ENCODE data around the gene CYB561.

The CYB561 gene

DNA sequence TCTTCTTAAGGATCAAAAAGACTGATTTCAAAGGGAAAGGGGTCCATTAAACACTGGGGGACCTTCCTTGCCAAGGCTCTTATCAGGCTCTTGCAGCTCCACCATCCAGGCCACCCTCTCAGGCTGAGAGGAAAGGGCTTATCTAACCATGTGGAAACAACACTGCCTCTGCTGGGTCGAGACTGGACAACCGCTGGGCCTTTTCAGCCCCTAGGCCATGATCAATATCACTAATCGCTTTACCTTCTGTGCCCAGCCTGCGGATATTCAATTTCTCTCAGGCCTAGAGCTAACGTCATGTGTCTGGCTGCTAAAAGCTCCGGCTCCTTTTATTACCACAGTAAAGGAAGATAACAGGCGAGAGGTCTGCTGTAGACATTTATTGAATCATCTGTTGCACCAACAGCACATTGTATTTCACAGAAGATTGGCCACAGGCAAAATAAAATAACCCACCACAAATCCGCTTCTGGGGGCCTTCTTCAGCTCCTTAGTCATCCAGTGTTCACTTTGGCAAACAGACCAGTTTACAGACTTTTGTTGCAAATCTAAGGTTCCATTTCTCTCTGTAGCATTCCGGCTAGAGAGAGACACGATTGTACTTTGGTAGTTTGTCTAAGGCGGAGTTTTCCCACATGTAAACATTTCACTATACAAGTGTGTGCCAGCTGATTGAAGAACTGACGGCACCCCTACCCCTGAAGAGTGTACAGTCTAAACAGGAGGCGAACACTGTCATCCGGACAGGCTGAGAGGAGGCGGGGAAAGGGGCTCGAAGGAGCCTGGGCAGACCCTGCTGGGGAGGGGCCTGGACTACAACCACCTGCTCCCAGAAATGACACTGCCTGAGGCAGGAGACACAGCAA is 13.9 kb downstream of the CYB561 start:
- no peak for DNase-seq

DNA sequence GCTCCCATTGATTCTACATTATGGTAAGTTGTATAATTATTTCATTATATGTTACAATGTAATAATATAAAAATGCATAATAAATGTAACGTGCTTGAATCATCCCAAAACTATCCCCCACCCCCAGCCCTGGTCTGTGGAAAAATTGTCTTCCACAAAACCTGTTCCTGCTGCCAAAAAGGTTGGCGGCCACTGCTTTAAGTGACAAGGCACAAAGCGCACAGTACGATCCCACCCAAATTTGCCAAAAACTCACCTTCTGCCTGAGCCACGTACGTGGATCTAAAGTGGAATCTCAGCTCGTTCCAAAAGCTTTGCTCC is 14.5 kb downstream of the CYB561 start:
- DNase-seq, result no peak

DNA sequence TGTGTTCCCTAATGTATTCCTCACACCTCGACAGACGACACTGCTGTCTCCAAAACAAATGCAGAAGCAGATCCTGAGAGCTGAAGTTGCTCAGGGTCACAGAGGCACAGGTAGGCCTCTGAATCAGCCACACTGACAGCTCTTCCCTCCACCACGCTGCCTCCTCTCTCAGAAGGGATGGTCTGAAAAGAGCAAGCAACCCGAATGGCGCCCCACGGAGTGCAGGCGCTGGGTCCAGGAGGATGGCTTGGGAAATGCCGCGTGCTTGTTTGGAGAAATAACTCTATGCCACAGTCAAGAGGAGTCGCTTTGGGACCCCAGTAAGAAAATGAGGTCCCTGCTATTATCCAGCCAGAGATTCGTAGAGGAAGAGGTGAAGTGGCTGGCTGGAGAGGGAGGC is 15.9 kb downstream of the CYB561 start:
- DNase-seq, result no peak

DNA sequence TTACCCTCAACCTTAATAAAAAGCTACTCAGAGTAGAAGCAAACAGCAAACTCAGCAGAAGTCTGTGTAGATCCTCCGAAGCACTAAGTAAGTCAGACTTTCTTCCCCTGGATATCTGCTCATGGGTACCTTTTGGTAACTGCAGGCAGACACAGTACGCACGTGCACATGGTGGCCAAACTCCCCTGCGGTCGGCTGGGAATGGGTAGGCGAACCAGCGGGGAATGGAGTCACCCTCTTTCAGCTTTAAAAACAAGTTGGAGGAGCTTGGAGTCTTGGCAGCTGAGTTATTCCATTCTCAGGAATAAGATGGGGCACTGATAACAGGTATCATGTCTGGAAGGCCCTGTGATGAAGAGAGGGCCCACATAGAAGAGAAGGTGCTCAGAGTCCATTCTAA is 16.3 kb downstream of the CYB561 start:
- DNase-seq, result no peak

DNA sequence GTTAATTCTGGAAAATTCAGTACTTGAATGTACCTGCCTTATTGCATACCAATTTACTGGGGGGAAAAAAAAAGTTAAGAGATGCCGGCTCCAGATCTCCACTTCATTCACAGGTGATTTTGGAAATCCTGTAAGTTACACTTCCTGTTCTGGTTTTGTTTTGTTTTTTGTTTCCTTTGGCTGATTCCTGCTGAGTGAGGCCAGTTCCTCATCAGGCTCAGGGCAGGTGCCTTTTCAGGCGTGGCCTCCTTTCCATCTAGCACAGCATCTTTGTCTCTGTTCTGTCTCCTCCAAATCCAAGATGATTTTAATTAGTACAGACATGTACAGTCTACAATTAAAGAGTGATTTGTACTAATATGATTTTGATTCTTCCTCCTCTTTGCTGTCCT is 19.2 kb downstream of the CYB561 start:
- DNase-seq, result no peak

DNA sequence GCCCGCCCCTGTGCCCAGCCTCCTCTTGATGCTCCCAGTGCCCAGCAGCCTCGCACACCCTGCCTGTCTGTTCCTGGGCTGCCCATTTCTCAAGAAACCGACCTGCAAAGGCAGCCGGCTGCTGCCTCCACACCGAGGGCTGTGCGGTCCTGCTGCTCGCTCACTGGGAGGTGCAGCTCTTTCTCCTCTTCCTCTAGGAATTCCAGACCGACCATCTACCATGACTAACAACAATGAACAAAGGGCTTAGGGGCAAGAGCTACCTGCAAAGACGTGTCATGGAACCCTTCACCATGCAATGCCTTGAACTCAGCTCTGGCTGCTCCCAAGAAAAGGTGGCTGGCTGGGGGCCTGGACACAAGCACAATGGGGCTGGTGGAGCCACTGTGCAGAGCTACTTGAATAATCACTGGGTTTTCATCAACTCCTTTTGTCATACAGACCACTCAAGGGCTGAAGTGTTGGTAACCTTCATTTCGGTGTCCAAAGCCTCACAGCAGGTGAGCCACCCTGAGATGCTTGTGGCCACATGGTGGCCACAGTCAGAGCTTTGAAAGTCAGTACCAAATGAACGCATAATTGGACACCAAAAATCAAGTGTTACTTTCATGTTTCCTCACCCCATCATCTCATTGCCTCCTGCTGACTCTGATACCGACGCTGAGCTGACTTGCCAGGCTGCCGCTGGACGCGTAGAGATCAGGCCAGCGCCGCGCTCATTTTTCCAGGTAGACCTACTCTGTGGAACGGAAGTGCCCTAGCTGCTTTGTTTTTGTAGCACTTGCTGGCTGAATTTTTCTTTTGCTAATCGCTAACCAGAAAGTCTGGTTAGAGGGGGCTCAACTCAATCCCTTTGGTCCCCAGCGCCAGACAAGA is 19.8 kb downstream of the CYB561 start:
- no peak for DNase-seq

DNA sequence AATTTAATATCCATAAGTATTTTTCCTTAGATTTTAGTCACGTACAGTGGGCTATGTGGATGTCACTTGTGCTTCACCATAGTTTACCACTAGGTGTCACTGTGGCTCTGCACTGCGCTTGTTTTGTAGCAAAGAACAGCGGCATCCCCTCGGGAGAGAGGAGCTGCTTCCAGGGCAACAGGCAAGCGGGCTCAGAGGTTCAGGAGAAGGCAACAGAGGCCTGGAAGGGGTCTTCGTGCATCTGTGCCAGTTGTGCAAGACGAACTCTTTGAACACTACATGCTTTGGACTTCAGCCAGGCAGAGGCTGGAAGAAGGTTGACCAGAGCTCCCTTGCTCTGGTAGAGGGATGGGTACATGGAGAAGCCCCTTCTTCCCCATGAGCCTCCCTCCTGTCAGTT is 20.6 kb downstream of the CYB561 start:
- DNase-seq, result peak; percentile 66 to 78

DNA sequence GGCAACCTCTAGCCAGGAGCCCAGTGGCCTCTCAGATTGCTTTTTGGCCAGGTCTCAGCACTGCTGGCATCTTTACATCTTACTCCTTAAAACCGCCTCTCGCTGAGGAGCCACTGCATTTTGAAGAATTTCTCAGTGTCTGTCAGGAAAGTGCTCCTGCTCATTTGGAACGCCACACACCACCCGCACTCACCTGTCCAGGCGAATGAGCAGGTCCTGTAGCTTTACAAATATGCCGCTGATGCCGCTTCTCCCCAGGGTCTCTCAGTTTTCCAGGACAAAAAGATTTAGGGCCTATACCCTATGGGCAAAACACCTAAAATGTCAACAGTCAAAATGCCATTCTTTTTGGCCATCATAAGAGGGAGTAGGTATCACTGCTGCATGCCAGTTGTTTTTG is 22.1 kb downstream of the CYB561 start:
- DNase-seq, result no peak

DNA sequence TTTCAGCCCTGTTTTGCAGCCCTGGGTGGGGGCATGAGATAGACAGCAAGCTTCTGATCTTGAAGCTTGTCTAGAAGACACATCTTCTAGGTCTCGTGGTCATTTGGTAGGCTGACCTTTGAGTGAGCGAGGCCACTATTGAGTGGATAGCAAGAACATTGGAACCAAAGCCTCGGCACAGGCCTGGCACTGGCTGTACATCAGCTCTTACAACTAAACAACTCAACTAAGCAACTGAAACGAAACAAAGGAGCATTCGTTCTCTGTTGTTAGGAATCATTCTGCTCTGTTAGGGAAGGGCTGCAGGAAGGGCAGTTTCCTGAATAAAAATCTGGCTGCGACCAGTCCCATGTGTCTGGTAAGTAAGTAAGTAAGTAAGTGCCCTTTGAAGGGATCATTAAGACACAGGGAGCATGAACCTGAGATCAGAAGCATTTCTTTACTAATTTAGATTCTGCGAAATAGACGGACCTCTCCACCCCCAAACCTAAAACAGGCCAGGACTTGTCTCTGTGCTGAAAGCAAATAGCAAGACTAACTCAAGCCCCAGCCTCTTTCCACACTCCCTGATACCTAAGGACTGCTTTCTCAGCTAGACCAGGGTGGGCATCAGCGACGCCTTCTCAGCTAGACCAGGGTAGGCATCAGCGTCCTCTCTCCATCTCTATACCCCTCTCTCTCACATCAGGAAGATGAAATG is 22.7 kb downstream of the CYB561 start:
- DNase-seq, result no peak

DNA sequence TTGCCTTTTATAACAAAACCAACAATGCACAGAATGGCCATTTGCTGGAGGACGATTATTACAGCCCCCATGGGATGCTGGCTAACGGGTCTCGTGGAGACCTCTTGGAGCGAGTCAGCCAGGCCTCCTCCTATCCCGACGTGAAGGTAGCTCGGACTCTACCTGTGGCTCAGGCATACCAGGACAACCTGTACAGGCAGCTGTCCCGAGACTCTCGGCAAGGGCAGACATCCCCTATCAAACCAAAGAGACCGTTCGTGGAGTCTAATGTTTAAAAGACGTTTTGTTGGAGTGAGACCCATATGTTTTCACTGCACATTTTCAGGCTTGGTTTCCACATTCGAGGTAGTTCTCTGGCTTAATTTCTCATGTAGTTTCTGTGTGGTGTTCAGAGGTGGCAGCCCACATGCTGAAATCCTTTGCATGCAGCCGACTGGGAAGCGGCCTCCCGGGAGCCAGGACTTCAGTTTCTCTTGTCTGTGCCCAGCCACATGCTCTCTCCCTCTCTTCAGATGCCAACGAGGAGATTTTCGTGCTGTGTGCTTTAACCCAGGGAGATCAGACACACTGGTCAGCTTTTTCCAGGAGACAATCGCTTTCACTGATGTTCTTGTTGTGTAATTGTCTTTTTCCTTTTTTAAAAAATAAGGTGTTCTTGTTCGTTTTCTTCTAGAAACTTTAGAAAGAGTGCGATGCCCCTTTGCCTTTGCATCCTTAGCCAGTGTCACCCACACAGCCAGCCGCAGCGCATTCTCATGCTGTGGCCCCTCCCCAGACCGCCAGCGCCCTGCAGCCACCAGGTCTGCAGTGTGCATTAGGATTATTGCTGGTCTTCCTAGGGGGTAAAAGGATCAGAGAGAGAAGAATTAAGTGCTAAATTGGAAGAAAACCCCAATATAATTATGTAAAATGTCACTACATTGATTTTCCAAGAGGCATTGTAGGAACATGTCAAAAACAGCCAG is 24.1 kb downstream of the CYB561 start:
- no peak for DNase-seq

DNA sequence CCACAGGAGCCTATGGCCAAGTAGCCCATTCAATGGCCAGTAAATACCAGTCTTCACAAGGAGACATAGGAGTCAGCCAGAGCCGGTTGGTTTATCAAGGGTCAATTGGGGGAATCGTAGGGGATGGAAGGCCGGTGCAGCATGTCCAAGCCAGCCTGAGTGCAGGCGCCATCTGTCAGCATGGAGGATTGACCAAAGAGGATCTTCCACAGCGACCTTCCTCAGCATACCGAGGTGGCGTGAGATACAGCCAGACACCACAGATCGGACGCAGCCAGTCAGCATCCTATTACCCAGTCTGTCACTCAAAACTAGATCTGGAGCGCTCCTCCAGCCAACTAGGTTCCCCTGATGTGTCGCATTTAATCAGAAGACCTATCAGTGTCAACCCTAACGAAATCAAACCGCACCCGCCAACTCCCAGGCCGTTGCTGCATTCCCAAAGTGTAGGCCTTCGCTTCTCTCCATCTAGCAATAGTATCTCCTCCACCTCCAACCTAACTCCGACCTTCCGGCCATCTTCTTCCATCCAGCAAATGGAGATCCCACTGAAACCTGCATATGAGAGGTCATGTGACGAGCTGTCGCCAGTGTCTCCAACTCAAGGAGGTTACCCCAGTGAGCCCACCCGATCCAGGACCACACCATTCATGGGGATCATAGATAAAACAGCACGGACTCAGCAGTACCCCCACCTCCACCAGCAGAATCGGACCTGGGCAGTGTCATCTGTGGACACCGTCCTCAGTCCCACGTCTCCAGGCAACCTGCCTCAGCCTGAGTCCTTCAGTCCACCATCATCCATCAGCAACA is 25.0 kb downstream of the CYB561 start:
- DNase-seq, result no peak

DNA sequence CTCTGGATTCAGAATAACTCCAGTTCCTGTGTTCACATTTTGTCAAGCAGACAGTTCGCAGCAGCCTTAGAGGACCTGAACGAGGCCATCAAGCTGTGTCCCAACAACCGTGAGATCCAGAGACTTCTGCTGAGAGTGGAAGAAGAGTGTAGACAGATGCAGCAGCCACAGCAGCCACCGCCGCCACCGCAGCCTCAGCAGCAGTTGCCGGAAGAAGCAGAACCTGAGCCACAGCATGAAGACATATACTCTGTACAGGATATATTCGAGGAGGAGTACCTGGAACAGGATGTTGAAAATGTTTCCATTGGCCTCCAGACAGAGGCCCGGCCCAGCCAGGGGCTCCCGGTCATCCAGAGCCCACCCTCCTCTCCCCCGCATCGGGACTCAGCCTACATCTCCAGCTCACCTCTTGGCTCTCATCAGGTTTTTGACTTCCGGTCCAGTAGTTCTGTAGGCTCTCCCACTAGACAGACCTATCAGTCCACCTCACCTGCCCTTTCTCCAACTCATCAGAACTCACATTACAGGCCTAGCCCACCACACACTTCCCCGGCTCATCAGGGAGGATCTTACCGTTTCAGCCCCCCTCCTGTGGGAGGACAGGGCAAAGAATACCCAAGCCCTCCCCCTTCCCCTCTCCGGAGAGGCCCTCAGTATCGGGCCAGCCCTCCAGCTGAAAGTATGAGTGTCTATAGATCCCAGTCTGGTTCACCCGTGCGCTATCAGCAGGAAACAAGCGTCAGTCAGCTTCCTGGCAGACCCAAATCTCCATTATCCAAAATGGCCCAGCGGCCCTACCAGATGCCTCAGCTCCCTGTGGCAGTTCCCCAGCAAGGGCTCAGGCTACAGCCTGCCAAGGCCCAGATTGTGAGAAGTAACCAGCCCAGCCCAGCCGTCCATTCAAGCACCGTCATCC is 25.9 kb downstream of the CYB561 start:
- peak in 1 of 2 donors; percentile 30 for DNase-seq

DNA sequence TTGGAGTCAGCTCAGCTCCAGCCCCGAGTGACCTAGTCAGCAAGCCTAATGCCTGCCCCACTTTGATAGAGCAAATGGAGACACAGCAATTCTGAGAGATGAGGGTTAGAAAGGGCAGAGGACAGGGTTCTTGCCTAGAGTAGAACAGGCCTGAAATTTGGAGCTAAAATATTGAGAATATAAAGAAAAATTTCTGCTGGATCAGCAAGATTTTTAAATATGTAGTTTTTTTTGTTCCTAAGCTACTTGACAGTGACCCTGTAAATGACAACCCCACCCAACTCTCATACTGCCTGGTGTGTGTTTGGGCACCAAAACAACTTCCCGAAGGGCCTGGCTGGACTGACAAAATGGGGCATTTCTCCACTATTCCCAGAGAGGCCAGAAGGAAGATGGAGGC is 26.7 kb downstream of the CYB561 start:
- DNase-seq, result no peak

DNA sequence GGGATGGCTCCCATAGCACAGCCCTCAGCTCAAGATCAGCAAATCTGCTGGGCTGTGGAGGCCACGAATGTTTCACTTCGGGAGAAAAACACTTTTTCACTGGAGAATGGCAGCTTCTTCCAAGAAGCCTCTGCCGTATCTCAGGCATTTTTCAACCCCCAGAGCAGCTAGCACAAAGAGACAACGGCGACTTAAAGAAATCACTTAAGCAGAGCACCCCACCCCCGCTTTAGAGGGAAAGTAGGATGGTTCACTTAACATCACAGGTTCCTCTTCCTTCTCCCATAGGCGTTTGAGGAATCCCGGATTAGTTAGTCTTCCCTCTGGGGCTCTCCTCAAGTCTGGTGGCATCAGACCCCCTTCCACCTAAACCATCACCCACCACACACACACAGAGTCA is 27.6 kb downstream of the CYB561 start:
- DNase-seq, result no peak

DNA sequence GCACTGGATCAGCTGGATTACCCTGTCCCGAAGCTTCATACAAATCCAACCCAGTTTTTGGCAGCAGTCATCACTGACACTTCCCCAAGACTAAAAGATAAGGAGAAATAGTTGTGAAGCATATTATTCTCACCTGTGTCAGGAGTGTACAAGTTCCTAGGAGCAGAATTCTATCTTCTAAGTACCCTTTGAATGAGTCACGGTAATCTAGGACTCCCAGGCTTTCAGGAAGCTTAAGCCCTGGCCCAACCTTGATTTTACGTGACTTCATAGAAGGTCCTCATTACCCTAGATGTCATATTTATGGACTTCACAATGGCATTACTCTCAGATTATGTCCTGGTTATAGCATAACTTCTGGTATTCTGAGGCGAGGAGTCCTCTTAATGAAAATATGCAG is 31.9 kb downstream of the CYB561 start:
- DNase-seq, result no peak

DNA sequence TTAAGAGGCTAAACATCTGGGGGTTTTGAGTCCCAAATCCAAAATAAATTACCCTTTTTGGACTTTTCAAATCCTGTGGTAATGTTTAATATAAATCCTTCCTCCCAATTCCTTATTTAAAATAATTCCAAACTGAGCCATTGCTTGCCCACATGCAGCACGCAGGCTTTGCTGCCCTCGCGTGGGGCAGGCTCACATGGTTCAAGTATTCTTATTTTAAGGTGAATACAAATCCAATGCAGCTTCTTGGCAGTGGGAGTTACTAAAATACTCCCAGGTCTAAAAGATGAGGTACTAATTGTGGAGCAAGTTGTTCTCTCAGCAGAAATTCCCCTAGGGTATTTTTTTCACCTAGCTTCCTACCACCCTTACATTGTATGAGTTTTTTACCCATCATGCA is 33.0 kb downstream of the CYB561 start:
- no peak for DNase-seq

DNA sequence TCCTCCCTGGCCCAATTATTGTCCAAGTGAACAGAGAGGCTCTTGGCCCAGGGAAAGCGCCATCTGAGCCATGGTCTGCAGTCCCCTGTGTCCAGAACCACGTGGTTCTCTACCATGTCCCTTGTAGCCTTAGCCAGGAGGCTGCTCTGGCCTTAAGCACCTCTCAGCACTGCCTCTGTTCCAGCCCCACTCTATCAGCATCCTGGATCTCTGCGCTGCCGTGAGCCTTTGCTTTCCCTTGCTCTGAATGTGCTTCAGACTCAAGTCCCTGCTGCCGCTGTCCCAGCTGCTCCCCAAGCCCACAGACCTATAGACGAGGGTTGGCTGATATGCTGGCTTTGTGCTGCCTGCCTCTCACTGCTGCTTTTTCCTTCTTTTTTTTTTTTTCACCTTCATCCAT is 33.9 kb downstream of the CYB561 start:
- DNase-seq, result no peak

DNA sequence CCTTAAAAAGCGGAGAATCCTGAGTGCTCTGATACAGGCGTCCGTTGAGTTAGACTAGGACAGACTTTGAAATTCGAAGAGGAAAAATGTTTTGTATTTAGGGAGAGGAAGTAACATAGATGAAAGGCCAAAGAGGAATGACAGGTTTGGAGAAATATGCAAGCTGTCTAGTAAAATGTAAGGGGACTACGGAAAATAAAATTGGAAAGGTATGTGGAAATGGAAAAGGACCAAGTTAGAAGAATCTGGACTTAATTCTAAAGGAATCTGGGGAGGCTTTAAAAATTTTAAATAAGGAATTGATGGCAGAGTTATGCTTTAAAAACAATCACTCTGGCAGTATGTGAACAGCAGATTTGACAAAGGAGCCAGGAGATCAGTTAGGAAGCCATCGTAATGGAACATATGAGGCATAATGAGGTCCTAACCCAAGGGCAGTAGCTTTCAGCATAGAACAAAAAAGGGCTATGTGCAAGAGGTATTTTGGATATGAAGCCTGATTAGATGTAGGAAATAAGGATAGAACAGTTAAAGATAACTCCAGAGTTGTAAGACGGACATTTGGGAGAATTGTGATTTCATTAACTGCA is 38.3 kb downstream of the CYB561 start:
- no peak for DNase-seq

DNA sequence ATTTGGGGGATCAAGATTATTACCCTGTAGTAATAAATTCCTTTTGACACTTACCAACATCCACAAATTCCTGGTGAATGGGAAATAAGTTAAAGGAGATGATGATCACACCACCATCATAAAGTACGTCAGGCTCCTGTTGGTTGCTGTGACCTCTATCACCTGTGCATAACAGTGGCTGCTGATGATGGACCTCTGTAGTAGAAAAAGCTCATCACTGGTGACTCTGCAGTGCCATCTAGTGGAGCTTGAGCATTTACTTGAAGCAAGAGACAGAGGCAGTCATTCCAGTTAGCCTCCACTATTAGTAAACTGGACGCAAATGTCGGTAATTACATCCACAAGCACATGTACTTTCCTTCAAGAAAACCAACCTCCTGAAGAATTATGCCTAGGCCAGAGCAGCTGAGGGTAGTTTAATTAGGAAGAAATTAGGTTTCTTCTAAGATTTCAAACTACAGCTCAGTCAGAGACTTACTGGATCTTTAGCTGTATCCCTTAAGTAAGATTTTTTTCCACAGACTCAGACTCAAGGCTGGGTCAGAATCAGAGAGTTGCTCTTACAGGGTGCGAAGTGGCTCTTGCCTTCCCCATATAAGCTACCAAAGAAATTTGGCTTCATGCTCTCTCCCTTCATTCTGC is 39.3 kb downstream of the CYB561 start:
- DNase-seq, result peak; percentile 64 to 73

All from activated CD4-positive, alpha-beta T cell treated with anti-CD3 and anti-CD28 coated beads for 4 hours (primary cell).